ENCODE results near the gene FRAT2. TPM values are rescaled to one million over a fixed set of nuclear protein-coding genes. Genes with fewer than 3 reads are reported as not detected.
A peak's percentile ranks its signal among the peaks of the same experiment; 100 is the strongest.

FRAT2 gene
- total RNA-seq = 8.4 TPM
- long read RNA-seq, transcript FRAT2-201 (1 exons, 2,213 nt) = major isoform, 8 of 8 reads
- long read RNA-seq, partial matches to known transcripts = 0 of 8 reads
- long read RNA-seq, other reads (novel, unspliced or antisense) = 0 of 8 reads

GRCh38 chr10:97334370-97335175, at the start of gene FRAT2:
Gene FRAT2 (minus strand): TSS chr10:97334729. CDS start chr10:97334572, 157 bp downstream.
- DNase-seq (ENCODE audit: low spot score) = peak; percentile 96

- DNase-seq (ENCODE audit: low spot score) = no peak
Measured at GRCh38 chr10:97384156-97384555, 49.6 kb upstream of the FRAT2 start.

- no peak for DNase-seq (ENCODE audit: low spot score)
Measured at GRCh38 chr10:97383159-97383558, 48.6 kb upstream of the FRAT2 start.

GRCh38 chr10:97381626-97382025, 47.1 kb upstream of the FRAT2 start:
- DNase-seq (ENCODE audit: low spot score) = no peak

- DNase-seq (ENCODE audit: low spot score) = no peak
Measured at GRCh38 chr10:97380516-97380915, 46.0 kb upstream of the FRAT2 start.

GRCh38 chr10:97378933-97379921, 44.7 kb upstream of the FRAT2 start:
- no peak for DNase-seq (ENCODE audit: low spot score)

- DNase-seq (ENCODE audit: low spot score) = no peak
Measured at GRCh38 chr10:97376413-97376812, 41.9 kb upstream of the FRAT2 start.

GRCh38 chr10:97373456-97373855, 38.9 kb upstream of the FRAT2 start:
- no peak for DNase-seq (ENCODE audit: low spot score)

- DNase-seq (ENCODE audit: low spot score) = no peak
Measured at GRCh38 chr10:97372233-97372875, 37.8 kb upstream of the FRAT2 start.

GRCh38 chr10:97371696-97372095, 37.2 kb upstream of the FRAT2 start:
- no peak for DNase-seq (ENCODE audit: low spot score)

- DNase-seq (ENCODE audit: low spot score) = no peak
Measured at GRCh38 chr10:97367126-97367649, 32.7 kb upstream of the FRAT2 start.

- DNase-seq (ENCODE audit: low spot score) = no peak
Measured at GRCh38 chr10:97366572-97366971, 32.0 kb upstream of the FRAT2 start.

- DNase-seq (ENCODE audit: low spot score) = no peak
Measured at GRCh38 chr10:97365761-97366351, 31.3 kb upstream of the FRAT2 start.

- no peak for DNase-seq (ENCODE audit: low spot score)
Measured at GRCh38 chr10:97363071-97363470, 28.5 kb upstream of the FRAT2 start.

GRCh38 chr10:97362310-97363033, 27.9 kb upstream of the FRAT2 start:
- DNase-seq (ENCODE audit: low spot score) = no peak

GRCh38 chr10:97361537-97361901, 27.0 kb upstream of the FRAT2 start:
- no peak for DNase-seq (ENCODE audit: low spot score)

GRCh38 chr10:97360705-97361536, 26.4 kb upstream of the FRAT2 start:
- no peak for DNase-seq (ENCODE audit: low spot score)

GRCh38 chr10:97358781-97359180, 24.3 kb upstream of the FRAT2 start:
- DNase-seq (ENCODE audit: low spot score) = no peak

GRCh38 chr10:97358349-97358748, 23.8 kb upstream of the FRAT2 start:
- DNase-seq (ENCODE audit: low spot score) = no peak

Measured in mesenteric fat pad (tissue), 1 donor.